H1 (cell line): Measurements from ENCODE around the gene RIPOR3. TPM values are rescaled to one million over a fixed set of nuclear protein-coding genes. Genes with fewer than 3 reads are reported as not detected.

Source experiments
- ASH2L ChIP-seq: fragments of 200-600, 300-600 bp; sonication (generic); IDR thresholded peaks from one replicate; pipeline ENCODE4 v1.7.1; 2017; ENCODE audit warnings: low read length
- BACH1 ChIP-seq: IDR thresholded peaks from 2 replicates; pipeline ENCODE4 v1.6.1; 2012; ENCODE audit warnings: low read length, improper control_type of control experiment
- BCL11A ChIP-seq, 2 experiments: IDR thresholded peaks; one replicate each; pipeline ENCODE4 v1.6.1; 2011; ENCODE audit warnings: low read depth in 2 of 2, low read length in 2 of 2, mild to moderate bottlenecking in 2 of 2
- CREB1 ChIP-seq: IDR thresholded peaks from 2 replicates; pipeline ENCODE4 v1.6.1; 2012; ENCODE audit warnings: inconsistent platforms
- EGR1 ChIP-seq: IDR thresholded peaks from 2 replicates; pipeline ENCODE4 v1.6.1; 2011; ENCODE audit warnings: low read depth, low read length, borderline replicate concordance
- GABPA ChIP-seq: IDR thresholded peaks from 2 replicates; pipeline ENCODE4 v1.6.1; 2011; ENCODE audit warnings: mild to moderate bottlenecking, low read length, moderate library complexity, borderline replicate concordance; ENCODE audit not compliant: insufficient read depth
- HDAC2 ChIP-seq, 2 experiments: fragments of 300-600 bp in 1 of 2; sonication (generic) in 1 of 2; IDR thresholded peaks; 2 replicates each; pipeline ENCODE4 v1.6.1; 2011 to 2012; ENCODE audit warnings: low read depth in 2 of 2, low read length in 2 of 2, mild to moderate bottlenecking in 2 of 2, moderate library complexity in 2 of 2, borderline replicate concordance in 1 of 2, inconsistent platforms in 1 of 2
- KDM1A ChIP-seq: fragments of 200-600, 300-600 bp; sonication (generic); IDR thresholded peaks from 2 replicates; pipeline ENCODE4 v1.7.1; 2016; ENCODE audit warnings: mild to moderate bottlenecking, low read length, borderline replicate concordance
- KDM4A ChIP-seq: IDR thresholded peaks from one replicate; pipeline ENCODE4 v1.7.1; 2012; ENCODE audit warnings: low read depth, mild to moderate bottlenecking, moderate library complexity, low read length, inconsistent platforms; ENCODE audit not compliant: severe bottlenecking
- KDM5A ChIP-seq: fragments of 200-600 bp; IDR thresholded peaks from 2 replicates; pipeline ENCODE4 v1.7.1; 2012; ENCODE audit warnings: mild to moderate bottlenecking, low read length, inconsistent platforms, mixed read lengths
- NANOG ChIP-seq: IDR thresholded peaks from 2 replicates; pipeline ENCODE4 v1.6.1; 2011; ENCODE audit warnings: low read length, low read depth, mild to moderate bottlenecking, inconsistent platforms; ENCODE audit not compliant: insufficient read depth, poor library complexity, severe bottlenecking
- NRF1 ChIP-seq: IDR thresholded peaks from 2 replicates; pipeline ENCODE4 v1.6.1; 2011; ENCODE audit warnings: mild to moderate bottlenecking, low read depth, low read length, improper control_type of control experiment
- PHF8 ChIP-seq: fragments of 200-600 bp; sonication (generic); conservative IDR thresholded peaks from 2 replicates; pipeline ENCODE4 v1.7.1; 2012; ENCODE audit warnings: low read depth, mild to moderate bottlenecking, inconsistent platforms, low read length, moderate library complexity
- RAD21 ChIP-seq, 2 experiments: IDR thresholded peaks in 1 of 2; conservative IDR thresholded peaks in 1 of 2; 2 replicates each; pipeline ENCODE4 v1.6.1; 2011; ENCODE audit warnings: low read depth in 2 of 2, low read length in 2 of 2, improper control_type of control experiment in 1 of 2, inconsistent platforms in 1 of 2, mild to moderate bottlenecking in 1 of 2, moderate library complexity in 1 of 2
- RFX5 ChIP-seq: IDR thresholded peaks from 2 replicates; pipeline ENCODE4 v1.6.1; 2011; ENCODE audit warnings: low read depth, low read length, improper control_type of control experiment, borderline replicate concordance
- SAP30 ChIP-seq: fragments of 300-600 bp; sonication (generic); IDR thresholded peaks from 2 replicates; pipeline ENCODE4 v1.7.1; 2012; ENCODE audit warnings: low read length, moderate library complexity, mild to moderate bottlenecking, inconsistent platforms; ENCODE audit not compliant: insufficient read depth, insufficient replicate concordance
- SIRT6 ChIP-seq: IDR thresholded peaks from one replicate; pipeline ENCODE4 v1.7.1; 2012; ENCODE audit warnings: low read length, inconsistent platforms
- SP1 ChIP-seq: IDR thresholded peaks from 2 replicates; pipeline ENCODE4 v1.6.1; 2011; ENCODE audit warnings: low read depth, low read length
- SP2 ChIP-seq: IDR thresholded peaks from 2 replicates; pipeline ENCODE4 v1.6.1; 2012; ENCODE audit warnings: mild to moderate bottlenecking, low read length, inconsistent platforms
- YY1 ChIP-seq: IDR thresholded peaks from 2 replicates; pipeline ENCODE4 v1.6.1; 2011; ENCODE audit warnings: low read depth, mild to moderate bottlenecking, low read length
- ZNF274 ChIP-seq: IDR thresholded peaks from 2 replicates; pipeline ENCODE4 v1.7.0; 2012; ENCODE audit warnings: low read length, borderline replicate concordance; ENCODE audit errors: extremely low read depth
- polyA plus RNA-seq, 7 experiments: library from polyadenylated mRNA; depleted of rRNA in 3 of 7; stranded (reverse) in 5 of 7; unstranded in 2 of 7; fragments of >200 nt in 5 of 7; fragments of 200-250 nt in 2 of 7; gene quantifications; 1 replicate in 5 of 7; 2 replicates in 1 of 7; 4 replicates in 1 of 7; pipeline versions ENCODE4 v1.2.1 to v1.2.3, GENCODE V29; 2011 to 2013; ENCODE audit warnings: missing spikeins in 2 of 7, mixed read lengths in 2 of 7
- total RNA-seq: library from RNA; stranded (reverse); fragmentation: NEBNext Ultra II Directional; extraction: Animal tissue kit (Norgen Biotek cat#: 25700); gene quantifications from 2 replicates; pipeline ENCODE4 v1.2.1, GENCODE V29; 2021
- TF ChIP-seq, protein P1 (sequence below): IDR thresholded peaks from 2 replicates; pipeline ENCODE4 v1.6.1; 2012; ENCODE audit warnings: inconsistent platforms
- TF ChIP-seq, protein P2 (sequence below): IDR thresholded peaks from 2 replicates; pipeline ENCODE4 v1.6.1; 2011; ENCODE audit warnings: low read length, improper control_type of control experiment

The RIPOR3 gene
- total and polyA plus RNA-seq, 2 of the 8 experiments (the other 6 are each of a cell fraction or from before 2014, with no cell fraction given) = 3.6 to 4.5 TPM

DNA sequence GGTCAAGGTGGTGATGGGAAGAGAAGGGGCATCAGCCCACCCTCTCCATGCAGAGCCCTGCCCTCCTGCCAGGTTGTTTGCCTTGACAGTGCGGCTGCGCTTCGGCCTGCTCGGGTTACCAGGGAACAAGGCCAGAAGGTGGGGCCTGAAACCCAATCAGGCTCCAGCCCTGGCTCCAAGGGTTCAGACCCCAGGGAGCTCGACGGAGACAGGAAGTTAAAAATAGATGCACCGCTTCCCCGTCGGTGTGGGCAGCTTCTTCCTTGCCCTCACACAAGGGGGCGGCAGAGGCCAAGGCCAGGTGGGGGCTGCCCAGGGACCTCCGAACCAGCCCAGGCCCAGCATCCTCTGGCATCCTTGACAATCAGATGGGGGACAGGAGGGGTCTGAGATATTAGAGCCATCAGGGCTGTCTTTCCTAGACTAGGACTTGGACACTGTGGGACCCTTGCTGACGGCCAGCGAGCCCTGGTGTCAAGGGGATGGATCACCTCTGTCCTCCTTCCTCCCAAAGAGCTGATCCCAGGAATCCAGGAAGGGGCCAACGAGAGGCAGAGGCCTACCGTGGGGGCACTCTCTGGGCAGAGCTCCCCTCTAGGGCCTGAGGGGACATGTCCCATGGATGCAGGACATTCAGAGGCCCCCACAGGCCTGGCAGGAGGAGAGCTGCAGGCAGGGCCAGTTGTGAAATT, 65.2 kb downstream of the RIPOR3 start (continued):
- TF ChIP-seq ZNF274 = no peak
- TF ChIP-seq NRF1 = no peak
- TF ChIP-seq KDM1A = 0 out of 2 replicates have a peak, but pooled peaks have one; percentile 5
- TF ChIP-seq KDM5A = no peak
- TF ChIP-seq SP2 = no peak
- TF ChIP-seq RAD21 (IDR thresholded peaks at IDR 0.05 in 1 of 2, conservative IDR thresholded peaks at IDR 0.05 in 1 of 2; ENCODE audit: low read depth in 2 of 2, low read length in 2 of 2) = peak; percentile 93
- no peak; the same call in 1 of the 2 replicates for TF ChIP-seq RFX5
- TF ChIP-seq SAP30 = no peak
- TF ChIP-seq SIRT6 = no peak
- no peak for TF ChIP-seq NANOG
- no peak; the same call in 1 of the 2 replicates for TF ChIP-seq GABPA
- no peak for TF ChIP-seq EGR1
- no peak for TF ChIP-seq KDM4A
- TF ChIP-seq SP1 = no peak
- no peak for TF ChIP-seq PHF8
- TF ChIP-seq, protein P1, sequence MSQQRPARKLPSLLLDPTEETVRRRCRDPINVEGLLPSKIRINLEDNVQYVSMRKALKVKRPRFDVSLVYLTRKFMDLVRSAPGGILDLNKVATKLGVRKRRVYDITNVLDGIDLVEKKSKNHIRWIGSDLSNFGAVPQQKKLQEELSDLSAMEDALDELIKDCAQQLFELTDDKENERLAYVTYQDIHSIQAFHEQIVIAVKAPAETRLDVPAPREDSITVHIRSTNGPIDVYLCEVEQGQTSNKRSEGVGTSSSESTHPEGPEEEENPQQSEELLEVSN = no peak
- no peak for TF ChIP-seq BCL11A (IDR thresholded peaks at IDR 0.05; ENCODE audit: low read depth in 2 of 2, low read length in 2 of 2)
- TF ChIP-seq YY1 = peak; percentile 22; the same call in 1 of the 2 replicates
- TF ChIP-seq CREB1 = no peak
- TF ChIP-seq, protein P2, sequence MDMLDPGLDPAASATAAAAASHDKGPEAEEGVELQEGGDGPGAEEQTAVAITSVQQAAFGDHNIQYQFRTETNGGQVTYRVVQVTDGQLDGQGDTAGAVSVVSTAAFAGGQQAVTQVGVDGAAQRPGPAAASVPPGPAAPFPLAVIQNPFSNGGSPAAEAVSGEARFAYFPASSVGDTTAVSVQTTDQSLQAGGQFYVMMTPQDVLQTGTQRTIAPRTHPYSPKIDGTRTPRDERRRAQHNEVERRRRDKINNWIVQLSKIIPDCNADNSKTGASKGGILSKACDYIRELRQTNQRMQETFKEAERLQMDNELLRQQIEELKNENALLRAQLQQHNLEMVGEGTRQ = no peak
- TF ChIP-seq HDAC2 (IDR thresholded peaks at IDR 0.05; ENCODE audit: borderline replicate concordance in 1 of 2, low read depth in 2 of 2, low read length in 2 of 2) = no peak
- no peak for TF ChIP-seq ASH2L
- no peak for TF ChIP-seq BACH1
